GM23248 (cell line): ENCODE measurements around the gene AP3S2.

ENCODE experiments used
- EZH2 ChIP-seq: fragments of 200-600 bp; sonication (generic); IDR thresholded peaks from 2 replicates; pipeline ENCODE4 v1.6.1; 2018; ENCODE audit warnings: antibody characterized with exemption, mild to moderate bottlenecking; ENCODE audit not compliant: insufficient read depth, poor library complexity, severe bottlenecking
- EZH2phosphoT487 ChIP-seq: fragments of 200-600 bp; sonication (generic); IDR thresholded peaks from 2 replicates; pipeline ENCODE4 v1.6.1; 2018; ENCODE audit warnings: antibody characterized with exemption, moderate library complexity, mild to moderate bottlenecking, low read depth; ENCODE audit not compliant: insufficient read depth

DNA sequence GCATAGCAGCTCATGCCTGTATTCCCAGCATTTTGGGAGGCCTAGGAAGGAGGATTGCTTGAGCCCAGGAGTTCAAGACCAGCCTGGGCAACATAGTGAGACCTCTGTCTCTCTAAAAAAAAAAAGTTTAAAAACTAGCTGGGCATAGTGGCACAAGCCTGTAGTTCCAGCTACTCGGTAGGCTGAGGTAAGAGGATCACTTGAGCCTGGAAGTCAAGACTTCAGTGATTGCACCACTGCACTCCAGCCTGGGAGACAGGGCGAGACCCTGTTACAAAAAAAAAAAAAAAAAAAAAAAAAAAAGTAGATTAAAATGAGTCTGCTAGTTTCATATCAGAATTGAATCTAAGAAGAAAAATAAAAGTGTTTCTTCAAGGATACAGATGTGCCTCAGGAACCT lies 46.7 kb downstream of the AP3S2 start:
- TF ChIP-seq EZH2, result no peak
- no peak for TF ChIP-seq EZH2phosphoT487
